A549 treated with GW870086 at 1 μM for 4 hours (cell line): ENCODE data around the gene BDKRB1. TPM values are rescaled to one million over a fixed set of nuclear protein-coding genes. Genes with fewer than 3 reads are reported as not detected.

Experiments
- total RNA-seq: library from RNA; stranded (reverse); fragments of 200-300 nt; extraction: Qiagen RNA extraction; gene quantifications from 5 replicates; pipeline ENCODE4 v1.2.3, GENCODE V29; 2022; ENCODE audit warnings: low read depth

BDKRB1 gene
- total RNA-seq, result 0.38 to 0.79 TPM (median 0.48 TPM) in 5 replicates

GRCh38 chr14:96255501-96256366 is at the start of gene BDKRB1:
Gene BDKRB1, plus strand, starts transcription at chr14:96256210. Its CDS starts 7,473 bp downstream, at chr14:96263683.

Other genes with a start within 250 kb of the BDKRB1 start
- 4.2 to 7.2 TPM (median 5.9 TPM) in 5 replicates for gene C14orf132, start 216.8 kb upstream of the BDKRB1 start, total RNA-seq
- 1.3 to 1.7 TPM (median 1.5 TPM) in 5 replicates for gene BDKRB2, start 51.4 kb upstream of the BDKRB1 start, total RNA-seq
- gene ATG2B, start 107.1 kb downstream of the BDKRB1 start, total RNA-seq, result 5.6 to 9.1 TPM (median 7.1 TPM) in 5 replicates
- 19.3 to 24.8 TPM (median 22.6 TPM) in 5 replicates for gene GSKIP, start 107.3 kb downstream of the BDKRB1 start, total RNA-seq
- gene AK7, start 135.9 kb downstream of the BDKRB1 start, total RNA-seq, result 1.9 to 3.2 TPM (median 2.2 TPM) in 5 replicates
- gene PAPOLA, start 246.2 kb downstream of the BDKRB1 start, total RNA-seq, result 81.2 to 102 TPM (median 84.3 TPM) in 5 replicates